ENCODE data around the gene NKD2. TPM values are rescaled to one million over a fixed set of nuclear protein-coding genes. Genes with fewer than 3 reads are reported as not detected.

NKD2 gene
- polyA plus RNA-seq, 1 experiment: not detected

GRCh38 chr5:1005249-1005851, 3.3 kb upstream of the NKD2 start:
- H3K27me3 ChIP-seq (ENCODE audit: control insufficient read depth, insufficient read depth, low read length): peaks cover 52% of the 10 kb centered on the region
- DNase-seq (ENCODE audit: low read depth, low spot score): no peak
- TF ChIP-seq CTCF (IDR thresholded peaks at IDR 0.05; ENCODE audit: low read depth, low read length): no peak
- POLR2A ChIA-PET: no interaction called here
- no peak overlapping the region for H3K27ac ChIP-seq (ENCODE audit: low read depth, low read length)
- peaks cover 8% of the 10 kb centered on the region; the same call in 1 of the 2 replicates for H3K9me3 ChIP-seq (ENCODE audit: control insufficient read depth, insufficient read depth, low read length)
- CTCF ChIA-PET: no interaction called here
- H3K4me3 ChIP-seq (ENCODE audit: low read depth, low read length): no peak overlapping the region

GRCh38 chr5:1005904-1006655, 2.5 kb upstream of the NKD2 start:
- POLR2A ChIA-PET: no interaction called here
- TF ChIP-seq CTCF (IDR thresholded peaks at IDR 0.05; ENCODE audit: low read depth, low read length): no peak
- peaks cover 55% of the 10 kb centered on the region for H3K27me3 ChIP-seq (ENCODE audit: control insufficient read depth, insufficient read depth, low read length)
- no peak for DNase-seq (ENCODE audit: low read depth, low spot score)
- peaks cover 8% of the 10 kb centered on the region; the same call in 1 of the 2 replicates for H3K9me3 ChIP-seq (ENCODE audit: control insufficient read depth, insufficient read depth, low read length)
- no peak overlapping the region for H3K4me3 ChIP-seq (ENCODE audit: low read depth, low read length)
- CTCF ChIA-PET: no interaction called here
- no peak overlapping the region for H3K27ac ChIP-seq (ENCODE audit: low read depth, low read length)

- ChIA-PET CTCF (no interaction called here), POLR2A (no interaction called here)
- Histone ChIP-seq H3K4me3 (ENCODE audit: low read depth, low read length) (no peak overlapping the region), H3K27ac (ENCODE audit: low read depth, low read length) (no peak overlapping the region), H3K27me3 (ENCODE audit: control insufficient read depth, insufficient read depth, low read length) (peaks cover 55% of the 10 kb centered on the region), H3K9me3 (ENCODE audit: control insufficient read depth, insufficient read depth, low read length) (peaks cover 8% of the 10 kb centered on the region; the same call in 1 of the 2 replicates)
- TF ChIP-seq CTCF (IDR thresholded peaks at IDR 0.05; ENCODE audit: low read depth, low read length): no peak
- no peak for DNase-seq (ENCODE audit: low read depth, low spot score)
Observed at GRCh38 chr5:1006656-1007071, 1.9 kb upstream of the NKD2 start.

GRCh38 chr5:1007221-1007680, 1.4 kb upstream of the NKD2 start:
- Histone ChIP-seq H3K4me3 (ENCODE audit: low read depth, low read length) (no peak overlapping the region), H3K27me3 (ENCODE audit: control insufficient read depth, insufficient read depth, low read length) (peaks cover 55% of the 10 kb centered on the region), H3K9me3 (ENCODE audit: control insufficient read depth, insufficient read depth, low read length) (peaks cover 8% of the 10 kb centered on the region; the same call in 1 of the 2 replicates), H3K27ac (ENCODE audit: low read depth, low read length) (no peak overlapping the region)
- ChIA-PET CTCF (interaction anchor here (1.6 kb wide), 1 partner anchor 10 kb away, joined by 4 read pairs; no protein-coding TSS in a partner anchor), POLR2A (no interaction called here)
- DNase-seq (ENCODE audit: low read depth, low spot score): no peak
- no peak for TF ChIP-seq CTCF (IDR thresholded peaks at IDR 0.05; ENCODE audit: low read depth, low read length)

Measured in AG04450 (cell line).